ENCODE measurements around the gene NHS.
A peak's percentile ranks its signal among the peaks of the same experiment; 100 is the strongest.
"Not testable (repeated sequence)": the region's sequence is repeated elsewhere in the genome, so short reads cannot be mapped to it uniquely, and the experiment has no call there.

NHS gene

DNA sequence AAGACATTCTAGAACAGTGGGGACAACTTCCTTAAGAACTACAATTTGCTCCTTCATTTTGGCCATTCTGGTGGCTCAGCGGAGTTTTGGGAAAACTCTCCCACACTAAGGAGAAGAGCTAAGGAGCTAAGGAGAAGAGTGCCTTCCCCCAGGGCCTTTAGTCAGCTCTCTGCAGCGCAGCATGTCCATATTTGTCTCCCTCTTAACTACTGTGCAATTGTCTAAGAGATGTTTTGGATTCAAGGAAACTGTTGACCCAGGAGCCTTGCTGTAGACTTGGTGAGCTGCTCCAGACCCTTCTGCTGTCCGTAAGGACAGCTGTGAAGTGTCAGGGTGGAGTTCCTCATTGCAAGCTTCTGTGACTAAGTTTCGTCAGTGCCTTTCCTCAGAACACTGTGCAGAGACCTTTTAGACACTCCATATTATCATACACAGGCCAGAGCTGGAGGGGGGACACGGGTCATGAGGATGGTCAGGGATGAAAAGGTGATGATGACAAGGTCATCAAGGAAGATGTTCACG is 179.0 kb downstream of the NHS start:
- DNase-seq: no peak

DNA sequence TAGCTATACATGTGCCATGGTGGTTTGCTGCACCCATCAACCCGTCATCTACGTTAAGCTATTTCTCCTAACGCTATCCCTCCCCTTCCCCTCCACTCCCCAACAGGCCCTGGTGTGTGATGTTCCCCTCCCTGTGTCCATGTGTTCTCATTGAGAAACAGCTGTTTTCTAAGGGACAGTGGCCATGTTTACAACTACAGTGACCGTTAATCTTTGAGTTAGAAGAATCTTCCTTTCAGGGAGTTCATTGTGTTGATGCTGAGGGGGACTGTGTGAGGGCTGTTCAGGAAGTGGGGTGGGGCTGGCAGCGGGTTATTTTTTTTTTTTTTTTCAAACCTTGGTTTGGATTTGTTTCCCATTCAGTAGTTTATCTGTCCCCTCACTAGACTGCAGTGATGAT is 179.9 kb downstream of the NHS start:
- peak; percentile 15 for DNase-seq

DNA sequence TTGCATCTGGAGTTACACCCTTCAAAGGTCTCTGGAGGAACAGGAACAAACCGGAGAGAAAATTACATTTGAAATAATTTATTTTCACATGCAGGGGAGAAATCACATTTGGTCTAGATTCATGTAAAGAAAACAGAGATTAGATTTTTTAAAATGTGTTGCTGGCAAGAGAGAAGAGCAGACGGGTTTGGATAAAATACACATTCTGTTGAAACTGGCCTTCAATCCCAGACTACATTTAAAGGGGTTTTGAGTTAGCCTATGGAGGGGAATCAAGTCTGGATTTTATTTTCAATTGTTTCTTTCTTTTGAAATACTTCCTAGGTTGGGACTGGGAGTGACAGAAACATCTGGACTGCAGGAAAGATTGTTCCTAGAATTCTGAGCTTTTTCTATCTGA is 180.8 kb downstream of the NHS start:
- no peak for DNase-seq

DNA sequence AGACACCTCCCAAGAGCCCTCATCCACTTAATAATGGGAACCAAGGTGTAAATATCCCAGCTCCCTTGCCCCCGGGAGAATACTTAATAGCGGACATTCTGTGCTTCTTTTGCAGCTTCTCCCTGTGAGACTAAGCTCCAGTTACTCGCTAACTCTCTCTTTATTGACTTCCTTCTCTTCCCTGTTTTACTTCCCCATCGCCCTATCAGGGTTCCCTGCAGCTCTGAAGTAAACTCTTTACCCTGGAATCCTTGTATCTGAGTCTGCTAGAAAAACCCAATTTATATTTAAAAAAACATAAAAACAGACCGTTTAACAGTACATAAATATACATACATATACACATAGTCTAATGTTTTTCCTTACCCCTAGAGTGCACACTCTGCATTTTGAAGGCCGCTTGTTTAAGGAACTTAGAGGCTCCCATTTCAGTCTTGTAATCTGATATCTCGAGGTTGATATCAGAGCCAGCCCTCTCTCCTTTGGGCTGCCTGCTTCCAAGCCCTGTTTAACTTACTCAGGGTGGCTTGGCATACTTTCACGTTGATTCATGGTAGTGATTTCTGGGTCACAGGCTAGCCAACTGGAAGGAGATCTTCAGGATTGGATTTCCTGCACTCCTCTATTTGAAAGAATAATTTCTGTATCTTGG is 184.9 kb downstream of the NHS start:
- DNase-seq: no peak

DNA sequence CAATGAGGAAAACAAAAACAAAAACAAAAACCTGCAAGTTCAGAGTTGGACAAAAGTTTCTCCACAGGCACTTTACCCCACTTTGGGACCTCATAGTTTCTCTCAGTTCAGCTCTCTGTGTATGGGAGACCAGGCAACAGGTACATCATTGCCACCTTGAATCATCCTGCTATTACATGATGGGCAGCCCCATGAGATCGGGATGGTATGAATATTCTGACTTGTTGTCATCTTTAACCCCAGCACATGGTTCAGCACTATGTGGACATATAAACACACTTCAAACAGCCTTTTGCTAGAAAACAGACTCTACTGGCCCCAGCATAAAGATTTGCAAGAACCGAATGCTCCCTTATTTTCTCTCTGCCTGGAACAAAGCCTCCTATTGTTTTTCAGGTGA is 185.4 kb downstream of the NHS start:
- no peak for DNase-seq

DNA sequence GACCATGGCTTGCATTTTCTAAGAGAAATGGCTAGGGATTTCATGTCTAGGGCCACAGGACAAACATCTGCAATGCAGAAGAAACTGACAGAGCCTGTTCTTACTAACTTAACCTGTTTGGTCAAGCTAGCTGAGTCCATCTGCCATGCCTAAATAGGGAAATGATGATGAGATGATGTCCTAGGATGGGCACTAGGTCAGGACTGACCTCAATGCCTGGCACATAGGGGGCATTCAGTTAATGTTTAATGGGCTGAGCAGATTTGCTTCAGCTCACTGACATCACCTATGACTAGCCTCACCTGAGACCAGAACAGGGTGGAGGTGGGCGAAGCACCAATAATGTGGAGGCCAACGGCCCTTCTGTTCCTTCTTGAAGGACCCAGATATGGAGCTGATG is 188.1 kb downstream of the NHS start:
- DNase-seq: no peak

DNA sequence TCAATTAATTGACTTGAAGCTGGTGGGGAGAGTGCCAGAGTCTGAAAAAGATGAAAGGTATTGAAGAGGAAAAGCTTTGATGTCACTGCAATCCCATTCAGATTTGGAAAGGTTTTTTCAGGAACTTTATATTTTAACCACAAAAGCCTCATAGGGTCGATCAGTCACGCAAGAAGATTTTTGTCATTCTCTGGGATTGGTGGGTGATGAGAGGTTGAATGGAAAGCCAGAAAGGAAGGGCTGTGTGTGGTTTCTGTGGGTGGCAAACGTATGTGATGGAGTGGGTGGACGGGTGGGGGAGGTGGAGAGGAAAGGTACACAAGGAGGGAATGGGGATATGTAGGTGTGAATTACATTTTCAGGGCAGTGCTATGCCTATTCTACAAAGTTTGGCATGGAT is 188.5 kb downstream of the NHS start:
- no peak for DNase-seq

DNA sequence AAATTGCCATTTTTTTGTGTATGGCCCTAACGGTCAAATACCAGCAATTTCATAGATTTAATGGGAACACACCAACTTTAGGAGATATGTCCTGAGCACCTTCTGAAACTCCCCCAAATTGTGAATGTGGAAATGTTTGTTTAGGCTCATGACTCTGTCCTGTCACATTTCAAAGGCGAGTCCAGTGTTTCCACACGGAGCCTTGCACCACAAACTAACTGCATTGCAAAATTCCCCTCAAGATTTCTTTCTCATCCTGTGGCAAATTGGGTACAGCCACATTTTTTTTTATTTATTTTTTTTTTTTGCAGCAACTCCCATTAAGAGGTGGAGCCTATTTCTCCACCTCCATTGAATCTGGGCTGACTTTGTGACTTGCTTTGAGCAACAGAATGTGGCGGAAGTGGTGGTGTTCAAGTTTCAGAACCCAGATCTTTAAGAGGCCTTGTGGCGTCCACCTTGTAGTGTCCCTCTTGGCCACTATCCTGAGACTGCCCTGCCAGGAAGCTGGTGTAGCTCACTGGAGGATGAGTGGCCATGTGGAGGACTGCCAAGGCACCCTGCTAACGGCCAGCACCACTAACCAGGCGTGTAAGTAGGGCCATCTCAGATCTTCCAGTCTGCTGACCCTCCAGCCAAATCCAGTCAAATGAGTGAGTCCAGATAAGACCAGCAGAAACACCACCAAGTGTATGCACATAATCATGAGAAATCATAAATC is 189.8 kb downstream of the NHS start:
- no peak for DNase-seq

DNA sequence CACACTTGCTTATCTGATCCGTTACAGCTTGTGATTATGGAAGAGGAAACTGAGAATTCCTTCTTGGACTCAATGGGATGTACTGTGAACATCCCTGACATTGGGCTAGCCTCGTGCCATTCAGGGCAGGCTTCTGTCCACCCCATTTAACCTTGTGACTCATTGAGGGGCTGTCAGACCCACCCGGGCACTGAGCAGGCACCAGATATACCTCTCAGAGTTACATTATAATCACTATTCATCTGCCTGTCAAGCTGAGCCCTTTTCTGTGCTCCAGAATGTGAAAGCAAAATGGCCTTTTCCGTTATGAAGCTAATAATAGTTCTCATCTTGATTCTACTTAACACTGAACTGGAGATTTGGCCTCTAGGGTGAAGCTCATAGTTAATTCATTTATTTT is 191.7 kb downstream of the NHS start:
- DNase-seq: no peak

DNA sequence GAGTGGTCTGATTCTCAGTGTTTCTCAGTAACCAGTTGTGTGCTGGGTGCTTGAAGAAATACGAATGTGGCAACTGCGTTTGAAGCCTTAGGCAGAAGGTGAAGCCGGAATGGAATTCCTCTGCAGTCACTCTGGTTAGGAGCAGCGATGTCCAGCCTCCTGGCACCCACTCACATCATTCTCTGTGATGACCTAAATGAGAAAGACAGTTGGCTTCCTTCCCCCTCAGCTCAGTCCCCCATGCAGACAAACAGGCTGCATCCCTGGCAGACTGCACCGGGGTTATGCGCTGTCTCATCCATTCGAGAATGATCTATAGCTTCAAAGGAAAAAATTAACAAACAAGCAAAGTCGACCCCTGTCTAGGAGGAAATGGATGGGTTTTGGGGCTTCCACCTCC is 192.2 kb downstream of the NHS start:
- DNase-seq: no peak

DNA sequence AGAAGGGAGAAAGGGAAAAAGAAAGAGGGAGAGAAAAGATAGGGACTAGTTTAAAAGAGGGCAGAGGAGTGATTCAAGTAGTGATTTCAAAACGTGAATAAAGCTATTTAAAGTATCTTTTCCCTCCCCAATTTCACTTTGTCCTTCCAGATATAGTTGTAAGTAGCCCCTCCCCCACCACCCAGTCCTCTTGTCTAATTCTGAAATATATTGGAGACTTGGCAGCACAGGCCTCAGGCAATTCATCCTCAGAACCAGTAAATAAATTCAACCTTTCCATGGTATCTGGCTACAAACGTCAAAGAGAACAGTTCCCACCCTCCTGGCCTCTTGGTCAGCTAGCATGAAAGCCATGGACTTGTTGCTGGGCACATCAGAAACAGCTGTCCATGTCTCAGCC is 192.8 kb downstream of the NHS start:
- DNase-seq: no peak

DNA sequence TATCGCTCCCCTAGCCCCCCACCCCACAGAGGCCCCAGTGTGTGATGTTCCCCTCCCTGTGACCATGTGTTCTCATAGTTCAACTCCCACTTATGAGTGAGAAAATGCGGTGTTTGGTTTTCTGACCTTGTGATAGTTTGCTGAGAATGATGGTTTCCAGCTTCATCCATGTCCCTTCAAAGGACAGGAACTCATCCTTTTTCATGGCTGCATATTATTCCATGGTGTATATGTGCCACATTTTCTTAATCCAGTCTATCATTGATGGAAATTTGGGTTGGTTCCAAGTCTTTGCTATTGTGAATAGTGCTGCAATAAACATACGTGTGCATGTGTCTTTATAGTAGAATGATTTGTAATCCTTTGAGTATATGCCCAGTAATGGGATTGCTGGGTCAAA is 193.8 kb downstream of the NHS start:
- DNase-seq: not testable (repeated sequence)

DNA sequence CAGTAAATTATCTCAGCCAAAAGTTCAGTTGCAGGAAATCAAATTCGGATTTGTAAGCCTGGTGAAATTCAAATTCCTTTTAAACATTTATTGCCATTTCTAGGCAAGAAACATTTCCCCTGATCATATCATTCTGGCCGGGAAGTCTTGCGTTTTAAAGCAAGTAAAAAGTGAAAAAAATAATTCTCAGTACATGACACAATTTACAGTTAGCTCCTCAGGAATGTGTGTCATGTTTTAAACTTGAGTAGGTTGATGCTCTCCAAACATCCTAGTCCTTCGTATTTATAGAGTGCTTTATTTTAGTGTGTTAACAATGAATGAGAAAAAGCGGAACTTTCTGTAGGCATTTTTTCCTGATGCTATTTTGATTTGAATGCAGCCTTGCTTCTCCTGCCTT is 204.0 kb downstream of the NHS start:
- DNase-seq: no peak

DNA sequence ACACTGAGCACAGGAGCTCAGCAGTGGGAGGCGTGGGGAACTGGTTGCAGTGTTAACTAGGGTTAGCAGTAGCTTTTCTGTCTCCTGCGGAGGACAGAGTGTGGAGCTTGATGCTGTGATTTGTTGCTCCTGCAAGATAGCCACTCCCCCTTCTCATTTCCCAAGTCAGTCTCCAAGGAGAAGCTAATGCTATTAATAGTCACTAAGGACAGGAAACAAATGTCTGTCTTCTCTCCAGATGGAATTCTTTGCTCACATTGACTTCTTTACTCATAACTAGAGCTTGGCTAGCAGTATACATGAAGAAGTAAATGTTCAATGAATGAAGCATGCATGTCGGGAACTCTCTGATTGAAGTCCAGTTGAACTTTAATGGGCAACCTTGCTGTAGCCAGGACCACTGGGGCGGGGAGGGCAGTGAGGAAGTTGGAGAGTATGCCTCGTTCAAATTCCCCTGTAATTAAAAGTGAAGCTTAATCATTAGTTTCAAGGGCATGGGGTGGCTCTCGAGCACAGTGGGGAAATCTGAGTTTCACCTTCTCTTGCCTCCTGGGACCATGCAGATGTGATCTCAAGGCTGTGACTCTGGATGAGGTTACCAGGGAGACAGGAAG is 205.6 kb downstream of the NHS start:
- no peak for DNase-seq

DNA sequence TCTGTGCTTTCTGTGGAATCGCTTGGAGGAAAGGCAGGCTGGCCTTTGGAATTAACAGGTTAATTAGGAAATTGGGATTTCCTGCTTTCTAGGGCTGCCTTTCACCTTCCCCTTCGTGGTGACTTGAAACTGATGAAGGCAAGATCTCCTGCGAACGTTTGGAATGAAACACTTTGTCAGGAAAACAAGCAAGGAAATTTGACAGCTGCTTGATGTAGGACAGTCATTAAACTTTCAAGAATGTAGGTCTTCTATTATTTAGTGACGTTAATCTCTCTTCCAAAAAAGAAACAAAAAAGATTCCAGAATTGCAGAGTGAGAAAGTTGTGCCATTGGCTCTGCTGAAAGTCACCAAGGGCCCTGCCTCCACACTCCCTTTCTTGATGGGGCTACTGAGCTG is 206.6 kb downstream of the NHS start:
- no peak for DNase-seq

DNA sequence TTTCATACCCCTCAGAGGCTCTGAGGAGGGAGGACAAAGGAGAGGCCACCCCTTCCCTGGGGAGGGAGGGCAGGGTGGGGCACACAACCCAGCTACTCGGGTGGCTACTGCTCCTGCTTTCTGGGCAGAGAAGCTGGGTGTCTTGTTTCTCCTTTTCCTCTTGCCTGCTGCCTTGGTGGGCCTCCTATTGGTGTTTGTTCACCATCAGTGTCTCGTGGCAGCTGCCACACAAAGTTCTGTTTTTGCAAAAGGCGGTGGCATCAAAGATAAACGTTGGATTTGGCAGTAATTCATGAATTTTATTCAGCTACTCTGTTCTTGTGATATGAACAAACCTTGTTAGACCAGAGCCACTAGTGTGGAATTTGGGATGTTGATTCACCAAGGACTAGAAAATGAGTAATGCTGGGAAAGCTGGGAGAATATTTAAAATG is 209.3 kb downstream of the NHS start:
- no peak for DNase-seq

DNA sequence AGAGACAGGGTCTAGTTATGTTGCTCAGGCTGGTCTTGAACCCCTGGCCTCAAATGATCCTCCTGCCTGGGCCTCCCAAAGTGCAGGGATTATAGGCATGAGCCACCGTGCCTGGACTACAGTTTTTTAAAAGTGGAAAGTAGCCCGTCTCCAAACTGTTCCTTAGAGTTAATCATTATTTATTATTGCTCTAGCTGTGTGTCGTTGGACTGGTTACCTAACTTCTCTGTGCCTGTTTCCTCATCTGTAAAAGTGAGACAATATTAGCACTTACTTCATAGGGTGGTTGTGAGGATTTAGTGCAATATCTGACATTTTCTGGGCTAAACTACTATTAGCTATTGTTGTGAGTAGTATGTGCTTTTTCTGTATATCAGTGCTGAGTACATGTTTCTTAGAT is 210.0 kb downstream of the NHS start:
- DNase-seq: no peak

DNA sequence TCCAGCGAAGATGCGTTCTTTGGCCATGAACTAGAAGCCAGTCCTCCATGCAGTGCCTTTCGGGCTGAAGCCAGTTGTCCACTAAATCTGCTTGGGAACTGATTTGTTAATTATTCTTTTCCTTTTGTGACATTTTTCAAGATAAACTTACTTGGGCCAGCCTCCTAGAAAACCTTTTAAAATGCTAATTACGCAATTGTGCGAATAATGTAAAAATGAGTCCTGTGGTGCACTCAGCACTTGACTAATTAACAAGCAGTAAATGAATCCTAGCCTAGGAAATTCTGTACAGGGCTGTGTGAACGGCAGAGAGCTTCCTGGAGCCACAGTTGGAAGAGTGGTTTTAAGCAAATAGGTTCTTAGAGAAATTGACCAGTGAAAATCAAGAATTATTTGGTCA is 212.4 kb downstream of the NHS start:
- no peak for DNase-seq

DNA sequence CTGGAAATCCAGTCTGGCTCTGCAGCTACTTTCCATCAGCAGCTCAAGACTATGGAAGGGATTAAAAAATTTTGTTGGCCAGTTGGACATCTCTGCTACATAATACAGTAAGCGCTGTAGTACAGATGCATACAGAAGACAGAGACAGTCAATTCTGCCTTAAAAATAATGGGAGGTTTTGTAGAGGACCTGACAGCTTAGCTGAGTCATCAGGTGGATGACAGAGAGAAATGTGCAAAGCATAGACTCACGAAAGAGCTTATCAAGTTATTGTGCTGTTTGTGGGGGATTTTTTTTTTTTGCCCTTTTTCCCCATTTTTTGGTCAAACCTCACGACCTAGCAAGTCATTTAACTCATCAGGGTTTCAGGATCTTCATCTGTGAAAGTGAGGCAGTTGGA is 213.3 kb downstream of the NHS start:
- no peak for DNase-seq

DNA sequence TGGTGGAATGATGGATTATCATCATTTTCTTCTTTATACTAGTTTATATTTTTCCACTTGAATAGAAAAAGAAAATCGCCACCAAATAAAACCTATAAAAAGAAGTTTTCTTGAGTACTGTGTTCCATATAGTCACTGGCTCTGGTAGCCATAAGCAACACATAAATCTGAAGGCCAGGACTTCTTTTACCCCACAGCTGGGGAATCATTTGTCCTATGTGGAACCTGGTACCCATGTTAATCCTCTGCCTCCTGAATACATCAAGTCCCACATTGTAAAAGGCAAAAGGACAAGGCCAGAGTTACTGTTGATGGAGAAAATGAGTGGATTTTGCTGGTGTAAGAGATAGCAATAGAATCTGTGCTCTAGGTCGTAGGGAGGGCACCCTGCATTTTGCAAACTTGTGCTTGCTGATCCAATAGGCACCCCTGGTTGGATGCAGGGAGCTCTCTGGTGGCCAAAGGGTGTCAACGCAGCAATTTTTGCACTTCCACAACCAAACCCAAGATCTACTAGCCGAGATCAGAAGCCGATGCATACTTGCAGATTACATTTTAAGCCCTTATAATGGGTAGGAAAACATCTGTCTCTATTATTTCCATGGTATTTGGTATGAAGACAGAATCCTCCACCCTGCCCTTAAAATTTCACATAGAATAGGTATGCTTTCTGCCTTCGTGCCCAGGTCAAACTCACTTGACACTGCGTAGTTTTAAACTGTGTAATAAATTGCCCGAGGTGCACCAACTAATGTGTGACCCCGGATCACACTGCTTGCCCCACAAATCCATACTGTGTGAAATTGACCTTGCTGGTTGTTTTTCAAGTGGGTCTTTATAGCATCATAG is 216.1 kb downstream of the NHS start:
- peak; percentile 62 for DNase-seq

DNA sequence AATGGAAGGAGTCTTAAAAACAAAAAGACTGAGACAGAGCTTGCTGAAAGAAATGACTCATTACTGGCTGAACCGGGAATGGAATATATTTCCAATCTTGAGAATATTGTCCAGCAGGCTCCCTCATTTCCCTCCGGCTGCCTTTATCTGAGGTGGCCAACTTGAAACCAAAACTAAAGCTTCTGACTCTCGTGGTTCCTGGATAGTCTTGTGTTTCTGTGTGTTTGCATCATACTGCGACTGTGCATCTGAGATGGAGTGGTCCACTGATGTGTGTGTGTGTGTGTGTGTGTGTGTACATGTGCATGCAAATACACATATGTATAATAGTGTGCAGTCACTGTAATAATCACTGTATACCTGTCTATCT is 216.7 kb downstream of the NHS start:
- DNase-seq: no peak

DNA sequence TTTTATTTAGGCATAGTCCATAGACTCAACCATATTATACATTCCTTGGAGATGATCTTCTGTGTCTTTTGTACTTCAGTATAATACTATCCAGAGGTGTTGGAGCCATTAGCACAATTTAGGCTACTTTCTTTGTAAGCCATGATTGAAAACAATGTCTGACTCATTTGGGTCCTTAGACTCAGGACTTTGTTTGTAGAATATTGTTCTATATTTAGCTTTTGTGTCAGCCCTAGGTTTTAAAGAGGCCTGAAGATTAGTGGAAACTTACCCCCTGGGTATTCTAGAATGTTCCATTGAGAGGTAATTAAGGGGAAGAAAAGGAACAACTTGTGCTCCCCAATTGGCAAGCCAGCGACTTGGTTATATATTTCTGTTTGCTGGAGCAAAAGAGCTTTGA is 217.1 kb downstream of the NHS start:
- no peak for DNase-seq

DNA sequence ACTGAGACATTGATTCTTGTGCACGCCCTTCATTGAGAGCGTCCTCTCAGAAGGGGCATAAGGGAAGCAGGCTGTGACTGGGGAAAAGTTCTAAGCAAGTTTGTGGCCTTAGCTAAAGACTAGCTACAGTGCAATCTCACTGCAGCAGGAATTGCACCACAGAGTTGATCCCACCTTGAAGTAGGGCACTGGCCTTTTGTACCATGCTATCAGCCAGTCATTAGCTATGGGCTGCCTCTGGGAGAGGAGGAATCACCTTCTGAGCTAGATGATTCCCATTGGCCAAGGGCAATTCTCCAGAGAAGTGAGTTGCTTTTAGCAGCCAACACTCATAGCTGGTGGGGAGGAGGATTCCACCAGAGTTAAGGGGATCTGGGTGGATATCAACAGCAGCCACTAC is 219.7 kb downstream of the NHS start:
- DNase-seq: no peak

Data from activated CD8-positive, alpha-beta memory T cell treated with anti-CD3 and anti-CD28 coated beads for 24 hours (primary cell).